GM23338 (cell line): ENCODE results near the gene SNX9. TPM values are rescaled to one million over a fixed set of nuclear protein-coding genes. Genes with fewer than 3 reads are reported as not detected.

Experiments used
- ATAC-seq: fragments of 200-7000 bp; cut with Tn5 transposase; 3 replicates; pipeline ENCODE4 v1.9.1; 2020
- DNase-seq: peaks from one replicate; pipeline ENCODE4 v3.0.0-alpha.2; 2015; ENCODE audit warnings: low spot score
- H2AFZ ChIP-seq: fragments of 200-600 bp; sonication (generic); 2 replicates; pipeline ENCODE4 v1.8.0; 2016; ENCODE audit warnings: antibody characterized with exemption, mild to moderate bottlenecking, moderate library complexity
- H3F3A ChIP-seq: fragments of 200-600 bp; sonication (generic); replicated peaks from 2 replicates; pipeline ENCODE4 v1.8.0; 2017; ENCODE audit warnings: antibody characterized with exemption, mixed run types, low read depth
- H3K27ac ChIP-seq: fragments of 200-600 bp; sonication (generic); 2 replicates; pipeline ENCODE4 v1.6.1; 2016; ENCODE audit warnings: low read depth
- H3K27me3 ChIP-seq: fragments of 200-600 bp; sonication (generic); 2 replicates; pipeline ENCODE4 v1.8.0; 2016; ENCODE audit warnings: mild to moderate bottlenecking, mixed run types, moderate library complexity; ENCODE audit not compliant: insufficient read depth
- H3K36me3 ChIP-seq: fragments of 200-600 bp; sonication (generic); 2 replicates; pipeline ENCODE4 v1.8.0; 2016; ENCODE audit warnings: mild to moderate bottlenecking; ENCODE audit not compliant: insufficient read depth
- H3K4me1 ChIP-seq: fragments of 200-600 bp; sonication (generic); 2 replicates; pipeline ENCODE4 v1.8.0; 2016; ENCODE audit warnings: mild to moderate bottlenecking, moderate library complexity; ENCODE audit not compliant: insufficient read depth
- H3K4me2 ChIP-seq: fragments of 200-600 bp; sonication (generic); 2 replicates; pipeline ENCODE4 v1.7.1; 2017; ENCODE audit warnings: mixed run types
- H3K4me3 ChIP-seq: fragments of 200-600 bp; sonication (generic); 2 replicates; pipeline ENCODE4 v1.6.1; 2016; ENCODE audit warnings: mixed run types
- H3K79me2 ChIP-seq: fragments of 200-600 bp; sonication (generic); replicated peaks from 2 replicates; pipeline ENCODE4 v1.8.0; 2017; ENCODE audit warnings: mild to moderate bottlenecking; ENCODE audit not compliant: insufficient read depth
- H3K9me2 ChIP-seq: fragments of 200-600 bp; sonication (generic); 2 replicates; pipeline ENCODE4 v1.8.0; 2017; ENCODE audit not compliant: insufficient read depth
- H4K20me1 ChIP-seq: fragments of 200-600 bp; sonication (generic); replicated peaks from 2 replicates; pipeline ENCODE4 v1.8.0; 2017; ENCODE audit warnings: mild to moderate bottlenecking; ENCODE audit not compliant: insufficient read depth
- H3K27ac Mint-ChIP-seq: 2 replicates; pipeline ENCODE4 v1.8.0; 2020; ENCODE audit warnings: inconsistent platforms, mild to moderate bottlenecking, moderate library complexity, mixed read lengths
- H3K27me3 Mint-ChIP-seq: 3 replicates; pipeline ENCODE4 v1.8.0; 2022; ENCODE audit warnings: low read depth, mild to moderate bottlenecking, moderate library complexity, mixed read lengths, inconsistent platforms; ENCODE audit not compliant: insufficient read depth, poor library complexity
- H3K36me3 Mint-ChIP-seq: 3 replicates; pipeline ENCODE4 v1.8.0; 2021; ENCODE audit warnings: low read depth, mild to moderate bottlenecking, inconsistent platforms, moderate library complexity, mixed read lengths
- H3K4me1 Mint-ChIP-seq: 3 replicates; pipeline ENCODE4 v1.8.0; 2020; ENCODE audit warnings: mild to moderate bottlenecking, inconsistent platforms, mixed read lengths
- H3K4me3 Mint-ChIP-seq: 3 replicates; pipeline ENCODE4 v1.8.0; 2021; ENCODE audit warnings: moderate library complexity, mild to moderate bottlenecking, inconsistent platforms, mixed read lengths
- H3K9me3 Mint-ChIP-seq: 3 replicates; pipeline ENCODE4 v1.8.0; 2020; ENCODE audit warnings: moderate library complexity, mild to moderate bottlenecking, inconsistent platforms, mixed read lengths
- CREB1 ChIP-seq: fragments of 250-450 bp; sonication (Bioruptor Pico); IDR thresholded peaks from 2 replicates; pipeline ENCODE4 v1.5.0; 2020; ENCODE audit warnings: low read depth, mild to moderate bottlenecking, moderate library complexity
- CTCF ChIP-seq, 2 experiments: fragments of 200-600 bp in 1 of 2; sonication (generic) in 1 of 2; conservative IDR thresholded peaks; 2 replicates each; pipeline versions ENCODE4 v1.5.1 to v1.6.1; 2016 to 2017; ENCODE audit warnings: antibody characterized with exemption in 2 of 2, low read depth in 2 of 2, mild to moderate bottlenecking in 2 of 2, moderate library complexity in 1 of 2
- ETS1 ChIP-seq: IDR thresholded peaks from 2 replicates; pipeline ENCODE4 v1.6.1; 2016; ENCODE audit warnings: antibody characterized with exemption
- EZH2 ChIP-seq: fragments of 200-600 bp; sonication (generic); IDR thresholded peaks from one replicate; pipeline ENCODE4 v1.8.0; 2017; ENCODE audit warnings: antibody characterized with exemption, mild to moderate bottlenecking, low read depth; ENCODE audit not compliant: unreplicated experiment
- EZH2phosphoT487 ChIP-seq: fragments of 200-600 bp; sonication (generic); IDR thresholded peaks from one replicate; pipeline ENCODE4 v1.8.1; 2018; ENCODE audit warnings: antibody characterized with exemption; ENCODE audit not compliant: unreplicated experiment
- JUNB ChIP-seq: IDR thresholded peaks from one replicate; pipeline ENCODE4 v1.6.1; 2016; ENCODE audit warnings: antibody characterized with exemption; ENCODE audit not compliant: unreplicated experiment
- NANOG ChIP-seq: IDR thresholded peaks from 2 replicates; pipeline ENCODE4 v1.6.1; 2016; ENCODE audit warnings: antibody characterized with exemption, borderline replicate concordance
- POLR2AphosphoS5 ChIP-seq: IDR thresholded peaks from 2 replicates; pipeline ENCODE4 v1.6.1; 2016; ENCODE audit warnings: antibody characterized with exemption, low read depth
- REST ChIP-seq: IDR thresholded peaks from one replicate; pipeline ENCODE4 v1.6.1; 2018; ENCODE audit warnings: antibody characterized with exemption; ENCODE audit not compliant: unreplicated experiment
- STAT1 ChIP-seq: IDR thresholded peaks from one replicate; pipeline ENCODE4 v1.6.1; 2016; ENCODE audit warnings: antibody characterized with exemption; ENCODE audit not compliant: unreplicated experiment
- ZNF114 ChIP-seq: fragments of 250-450 bp; sonication (Bioruptor Pico); IDR thresholded peaks from 2 replicates; pipeline ENCODE4 v1.5.0; 2020; ENCODE audit warnings: mild to moderate bottlenecking, moderate library complexity
- ZNF331 ChIP-seq: fragments of 250-450 bp; sonication (Bioruptor Pico); IDR thresholded peaks from 2 replicates; pipeline ENCODE4 v1.5.0; 2020; ENCODE audit warnings: low read depth, mild to moderate bottlenecking, moderate library complexity
- ZNF462 ChIP-seq: fragments of 250-450 bp; sonication (Bioruptor Pico); IDR thresholded peaks from 2 replicates; pipeline ENCODE4 v1.5.0; 2020; ENCODE audit warnings: mild to moderate bottlenecking, moderate library complexity
- polyA plus RNA-seq: library from polyadenylated mRNA; unstranded; fragments of >200 nt; fragmentation: Nextera tagmentation; extraction: Ambion mirVana; gene quantifications from 2 replicates; pipeline ENCODE4 v1.2.1, GENCODE V29; 2016
- total RNA-seq: library from RNA; depleted of rRNA; stranded (reverse); fragments of >200 nt; shearing (Covaris generic); gene quantifications from 2 replicates; pipeline ENCODE4 v1.2.3, GENCODE V29; 2014

Gene SNX9
- total and polyA plus RNA-seq, 2 experiments from 2014 or later: 18.4 to 23.3 TPM

GRCh38 chr6:157809613-157810012 is 13.4 kb upstream of the SNX9 start:
- ATAC-seq: no peak
- Mint-ChIP-seq H3K4me3 (no peak overlapping the region), H3K36me3 (no peaks in the 10 kb centered on the region)

More at GRCh38 chr6:157809613-157810012, 13.4 kb upstream of the SNX9 start:
- Histone ChIP-seq H4K20me1 (no peaks in the 10 kb centered on the region), H3K9me2 (0 out of 2 replicates have a peak, but pooled peaks cover 3% of the 10 kb centered on the region), H3K36me3 (no peaks in the 10 kb centered on the region), H3K27ac (no peak overlapping the region), H3K4me2 (no peak overlapping the region), H3F3A (no peaks in the 10 kb centered on the region), H3K79me2 (no peaks in the 10 kb centered on the region), H3K4me1 (no peaks in the 10 kb centered on the region), H3K4me3 (no peak overlapping the region), H2AFZ (no peak overlapping the region), H3K27me3 (no peaks in the 10 kb centered on the region)
- TF ChIP-seq POLR2AphosphoS5 (no peak), ZNF331 (no peak), NANOG (no peak), EZH2phosphoT487 (no peak), JUNB (no peak), CTCF (conservative IDR thresholded peaks at IDR 0.05; ENCODE audit: low read depth in 2 of 2) (no peak), ZNF462 (CRISPR knock-in tag) (no peak), CREB1 (no peak), ZNF114 (CRISPR knock-in tag) (no peak), STAT1 (no peak), EZH2 (no peak), ETS1 (no peak), REST (no peak)
- H3K9me3 Mint-ChIP-seq: no peaks in the 10 kb centered on the region
- H3K27me3 Mint-ChIP-seq: peaks cover 6% of the 10 kb centered on the region
- no peak for DNase-seq
- H3K4me1 Mint-ChIP-seq: peaks cover 6% of the 10 kb centered on the region; the same call in 2 of the 3 replicates
- H3K27ac Mint-ChIP-seq: no peak overlapping the region
